GM19351 (cell line): ENCODE data around the gene ZDHHC20.
A peak's percentile ranks its signal among the peaks of the same experiment; 100 is the strongest.

Experiments used
- ATAC-seq: cut with Tn5 transposase; IDR thresholded peaks from one replicate; pipeline ENCODE4 v1.9.1; 2021; ENCODE audit warnings: mild to moderate bottlenecking, moderate library complexity; ENCODE audit not compliant: unreplicated experiment

The ZDHHC20 gene

DNA sequence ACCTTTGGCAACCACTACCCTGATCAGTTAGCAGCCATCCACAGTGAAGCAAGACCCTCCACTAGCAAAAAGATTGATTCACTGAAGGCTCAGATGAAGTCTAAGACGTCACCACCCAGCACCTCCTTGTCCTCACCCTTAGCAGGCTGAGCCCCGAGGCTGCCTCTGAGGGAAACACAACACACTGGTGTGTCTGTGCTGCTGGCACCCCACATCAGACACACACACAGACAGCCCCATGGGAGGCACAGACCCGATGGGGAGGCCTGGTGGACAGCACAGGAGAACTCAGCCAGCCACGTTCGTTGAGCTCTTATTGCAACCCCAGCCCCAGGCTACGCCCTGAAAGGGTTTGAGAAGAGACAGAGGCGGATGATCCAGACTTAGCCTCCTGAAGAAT lies 94.7 kb downstream of the ZDHHC20 start:
- ATAC-seq: no peak

DNA sequence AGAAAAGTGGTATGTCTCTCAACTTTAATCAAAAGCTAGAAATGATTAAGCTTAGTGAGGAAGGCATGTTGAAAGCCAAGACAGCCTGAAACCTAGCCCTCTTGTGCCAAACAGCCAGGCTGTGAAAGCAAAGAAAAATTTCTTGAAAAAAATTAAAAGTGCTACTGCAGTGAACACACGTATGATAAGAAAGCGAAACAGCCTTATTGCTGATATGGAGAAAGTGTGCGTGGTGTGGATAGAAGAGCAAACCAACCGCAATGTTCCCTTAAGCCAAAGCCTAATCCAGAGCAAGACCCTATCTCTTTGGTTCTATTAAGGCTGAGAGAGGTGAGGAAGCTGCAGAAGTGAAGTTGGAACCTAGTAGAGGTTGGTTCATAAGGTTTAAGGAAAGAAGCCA lies 96.4 kb downstream of the ZDHHC20 start:
- ATAC-seq: no peak

DNA sequence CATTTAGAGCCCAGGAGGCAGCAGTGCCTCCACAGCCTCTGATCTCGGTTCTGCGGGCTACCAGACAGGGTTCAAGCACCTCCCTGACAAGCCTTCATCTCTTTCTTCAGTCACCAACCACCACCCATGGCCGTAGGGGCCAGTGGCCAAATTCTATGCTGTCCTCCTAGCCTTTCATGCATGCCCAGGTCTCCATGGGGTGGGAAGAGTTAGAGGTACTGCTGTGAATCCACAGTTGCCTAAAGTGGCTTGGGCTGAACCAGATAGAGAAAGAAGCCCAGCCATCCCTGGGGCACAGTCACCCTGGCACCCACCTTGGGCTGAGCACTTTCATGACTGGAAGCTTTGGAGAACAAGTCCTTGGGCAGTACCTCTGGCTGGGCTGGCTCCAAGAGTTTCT lies 97.4 kb downstream of the ZDHHC20 start:
- ATAC-seq: no peak

DNA sequence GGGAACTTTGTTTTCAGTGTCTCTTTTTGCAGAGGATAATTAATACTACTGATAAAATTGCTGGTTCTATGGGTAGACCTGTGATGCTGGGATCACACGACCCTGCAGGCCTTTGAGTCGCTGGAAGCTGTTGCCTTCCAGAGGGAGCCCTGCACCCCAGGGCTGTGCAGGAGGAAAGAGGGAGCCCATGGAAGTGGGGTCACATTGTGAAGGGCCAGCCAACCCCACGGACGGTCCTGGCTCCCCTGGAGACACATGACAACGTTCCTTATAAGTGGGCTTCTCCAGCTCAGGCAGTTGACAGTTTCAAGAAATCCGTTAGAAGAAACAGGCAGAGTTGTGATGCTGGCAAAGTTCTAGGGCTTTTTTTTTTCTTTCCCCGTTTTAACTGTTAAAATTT lies 98.0 kb downstream of the ZDHHC20 start:
- no peak for ATAC-seq

DNA sequence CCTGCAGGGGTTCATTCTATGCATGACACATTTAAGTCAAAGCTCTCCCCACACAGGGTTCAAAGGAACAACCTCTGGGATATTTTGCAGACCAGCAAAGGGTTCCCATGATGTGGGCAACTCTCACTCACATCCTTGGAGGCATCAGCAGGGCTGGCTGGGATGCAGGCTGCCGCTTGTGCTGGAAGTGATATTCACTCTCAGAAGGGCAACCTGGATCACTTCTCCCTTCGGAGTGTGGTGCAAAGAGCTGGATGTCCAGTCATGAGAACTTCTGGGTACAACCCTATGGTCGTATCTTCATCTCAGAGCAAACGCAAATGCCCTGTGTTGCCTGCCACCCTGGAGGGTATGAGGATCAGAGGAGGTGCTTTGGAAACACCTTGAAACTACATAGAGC lies 98.6 kb downstream of the ZDHHC20 start:
- ATAC-seq: no peak

DNA sequence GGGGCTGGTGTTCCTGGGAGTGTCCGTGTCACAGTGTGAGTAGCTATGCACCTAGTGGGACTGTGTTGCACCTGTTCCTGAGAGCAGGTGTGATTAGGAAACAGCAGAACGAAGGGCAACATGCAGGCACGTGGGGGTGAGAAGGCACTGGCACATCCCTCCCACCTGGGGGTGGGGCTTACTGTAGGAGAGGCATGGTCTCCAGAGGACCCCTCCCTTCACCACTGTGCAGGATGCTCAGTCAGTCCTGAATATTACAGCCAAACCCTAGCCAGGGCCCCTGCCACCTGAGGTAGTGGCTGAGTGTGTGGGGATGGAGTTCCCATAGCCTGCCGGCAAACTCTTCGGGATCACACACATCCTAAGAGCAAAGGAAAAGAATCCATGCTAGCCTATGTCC lies 99.2 kb downstream of the ZDHHC20 start:
- no peak for ATAC-seq

DNA sequence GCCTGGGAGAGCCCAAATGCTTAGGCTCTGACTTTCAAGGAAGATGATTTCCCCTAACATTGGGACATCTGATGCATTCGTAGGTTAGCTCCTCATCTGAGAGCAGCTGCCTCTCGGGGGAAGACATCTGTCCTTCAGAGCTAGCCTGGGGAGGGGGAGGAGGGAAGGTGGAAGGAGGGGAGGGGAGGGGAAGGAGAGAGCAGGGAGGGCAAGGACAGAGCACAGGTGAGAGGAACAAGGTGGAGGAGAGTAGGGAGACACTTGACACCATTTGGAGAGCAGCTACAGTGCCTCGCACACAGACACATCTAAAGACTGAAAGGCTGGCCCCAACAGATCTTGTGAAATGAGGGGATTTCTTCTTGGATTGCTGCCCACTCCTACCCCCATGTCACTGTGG lies 103.8 kb downstream of the ZDHHC20 start:
- ATAC-seq: no peak

DNA sequence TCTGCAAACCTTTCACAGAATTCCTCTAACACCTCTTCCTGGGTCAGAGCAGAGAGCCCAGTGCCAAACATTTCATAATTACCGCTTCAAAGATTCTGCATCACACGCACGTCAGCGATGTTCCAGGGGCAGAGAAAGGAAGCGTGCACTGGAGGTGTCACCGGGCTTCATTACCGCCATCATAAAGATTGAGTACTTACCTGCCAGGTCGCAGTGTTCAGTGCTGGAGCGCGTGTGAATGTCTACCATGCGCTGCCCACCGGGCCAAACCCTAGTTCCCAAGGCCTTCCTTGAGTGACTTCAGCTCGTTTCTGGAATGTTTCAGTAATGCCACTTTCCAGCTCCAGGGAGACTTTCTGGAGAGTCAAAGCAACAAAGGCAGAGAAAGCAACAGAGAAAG lies 104.4 kb downstream of the ZDHHC20 start:
- ATAC-seq: no peak

DNA sequence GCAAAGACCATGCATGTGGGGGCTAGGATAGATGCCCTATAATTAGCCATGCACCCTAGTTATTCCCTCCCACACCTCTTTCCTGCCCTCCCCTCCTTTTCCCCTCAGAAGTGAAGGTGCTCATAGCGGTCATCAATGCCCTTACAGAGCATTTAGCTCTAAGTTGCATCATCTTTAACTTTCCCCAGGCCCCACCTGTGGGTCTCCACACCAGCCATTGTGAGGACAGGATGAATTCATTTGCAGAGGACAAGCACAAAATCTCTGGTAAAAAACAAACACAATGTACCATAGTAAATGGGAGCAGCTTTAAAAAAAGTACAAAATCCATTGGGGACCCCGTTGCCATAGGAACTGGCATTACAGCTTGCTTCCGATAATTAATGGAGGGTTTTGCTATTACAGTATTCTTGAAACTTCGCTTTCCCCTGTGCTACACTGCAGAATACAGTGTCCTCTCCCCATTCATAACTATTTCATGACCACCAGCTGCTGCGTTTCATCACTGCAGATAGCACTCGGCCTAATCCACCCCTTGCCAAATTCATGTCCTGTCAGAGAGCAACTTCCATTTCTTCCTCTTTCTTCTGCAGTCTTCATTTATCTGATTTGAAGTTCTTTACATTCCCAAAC lies 110.5 kb downstream of the ZDHHC20 start:
- no peak for ATAC-seq

DNA sequence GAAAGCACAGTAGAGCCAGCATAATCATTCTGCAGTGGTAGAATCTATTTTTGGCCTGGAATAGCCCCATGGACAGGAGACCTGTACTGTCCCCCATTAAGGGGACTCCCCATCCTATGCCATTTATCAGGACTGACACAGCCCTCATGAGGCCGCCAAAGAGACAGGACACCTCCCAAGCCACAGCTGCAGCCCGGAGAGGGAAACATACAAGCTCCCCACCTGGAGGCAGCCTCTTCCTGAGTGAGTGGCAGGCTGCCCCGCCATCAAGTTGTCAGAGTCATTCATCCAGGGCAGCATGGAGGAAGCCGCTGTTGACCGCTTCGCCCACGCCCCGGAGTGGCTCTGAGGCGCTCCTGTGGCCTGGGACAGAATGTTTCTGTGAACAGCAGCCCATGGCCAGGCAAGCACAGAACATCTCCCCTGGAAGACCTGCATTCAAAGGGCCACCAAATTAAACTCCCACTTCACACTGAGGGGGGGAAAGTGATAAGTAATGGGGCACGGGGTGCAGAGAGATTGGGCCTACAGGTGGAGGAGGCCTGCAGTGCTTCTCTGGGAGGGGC lies 111.3 kb downstream of the ZDHHC20 start:
- no peak for ATAC-seq

DNA sequence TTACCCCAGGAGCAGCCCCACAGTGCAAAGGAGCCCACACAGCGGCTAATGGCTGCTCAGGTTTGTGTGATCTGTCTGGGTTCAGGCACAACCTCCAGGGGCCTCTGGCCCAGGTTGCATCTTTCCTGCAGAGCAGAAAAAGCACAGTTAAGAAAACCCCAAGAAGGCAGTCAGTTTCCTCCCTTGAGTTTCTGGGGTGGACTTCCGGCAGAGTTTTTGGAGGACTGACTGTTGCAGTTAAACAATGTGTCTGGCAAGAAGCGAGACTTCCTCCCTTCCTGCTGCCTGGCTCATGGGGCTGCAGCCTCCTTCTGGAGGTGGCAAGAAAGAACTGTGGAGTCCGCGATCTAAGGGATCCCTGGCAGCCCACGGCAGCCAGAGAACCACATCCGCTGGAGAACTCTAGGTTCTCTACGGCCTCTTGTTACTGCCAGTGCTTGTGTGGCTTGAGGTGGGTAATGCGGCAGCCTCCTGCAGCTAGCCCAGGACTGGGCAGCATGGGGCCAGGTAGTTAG lies 114.4 kb downstream of the ZDHHC20 start:
- ATAC-seq: peak; percentile 64

DNA sequence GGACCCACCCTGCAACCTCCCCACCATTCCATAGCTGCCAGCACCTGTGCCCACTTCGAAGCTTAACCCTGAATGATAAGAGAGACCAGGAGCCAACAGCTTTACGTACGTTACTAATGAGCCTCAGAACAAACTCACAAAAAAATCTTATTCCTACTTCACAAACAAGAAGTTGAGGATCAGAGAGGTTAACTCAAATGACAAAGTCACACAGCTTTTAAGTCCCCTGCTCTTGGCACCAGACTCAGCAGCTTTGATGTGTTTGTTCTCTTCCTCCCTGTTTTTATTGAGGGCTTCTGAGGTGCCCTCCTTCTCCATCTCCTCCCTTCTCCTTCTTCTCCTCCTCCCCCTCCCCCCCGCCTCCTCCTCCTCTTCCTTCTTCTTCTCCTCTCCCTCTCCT lies 115.4 kb downstream of the ZDHHC20 start:
- no peak for ATAC-seq

DNA sequence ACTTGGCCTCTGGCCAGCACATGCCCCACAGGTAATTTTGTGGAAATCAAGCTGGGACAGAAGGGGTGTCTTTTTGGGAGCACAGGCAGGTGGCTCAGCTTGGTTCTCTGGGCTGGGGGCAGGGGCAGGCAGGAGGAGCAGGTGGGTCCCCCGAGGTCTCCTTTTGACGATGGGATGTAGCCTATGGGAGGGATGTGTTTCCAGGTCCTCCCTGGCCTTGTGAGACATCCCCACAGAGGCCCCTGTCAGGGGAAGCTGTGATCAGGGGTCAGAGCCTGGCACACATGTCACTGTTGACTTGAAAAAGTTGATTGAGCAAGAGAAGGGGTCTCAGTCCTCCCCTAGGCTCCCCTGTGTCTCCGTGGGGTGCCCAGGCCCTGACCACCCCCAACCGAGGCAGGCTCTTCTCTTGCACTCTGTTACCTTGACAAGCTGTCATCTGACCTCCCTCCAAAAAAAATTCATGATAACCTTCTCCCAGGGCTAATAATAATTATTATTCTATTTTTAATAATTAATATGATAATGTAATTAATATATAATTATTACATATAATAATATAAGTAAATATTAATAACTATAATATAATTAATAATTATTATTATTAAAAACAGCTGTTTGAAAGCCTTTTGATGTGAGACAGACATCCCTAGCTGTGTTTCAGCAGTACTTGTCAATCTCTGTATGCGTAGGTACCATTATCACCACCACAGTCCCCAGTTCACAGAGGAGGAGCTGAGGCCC lies 116.2 kb downstream of the ZDHHC20 start:
- no peak for ATAC-seq

DNA sequence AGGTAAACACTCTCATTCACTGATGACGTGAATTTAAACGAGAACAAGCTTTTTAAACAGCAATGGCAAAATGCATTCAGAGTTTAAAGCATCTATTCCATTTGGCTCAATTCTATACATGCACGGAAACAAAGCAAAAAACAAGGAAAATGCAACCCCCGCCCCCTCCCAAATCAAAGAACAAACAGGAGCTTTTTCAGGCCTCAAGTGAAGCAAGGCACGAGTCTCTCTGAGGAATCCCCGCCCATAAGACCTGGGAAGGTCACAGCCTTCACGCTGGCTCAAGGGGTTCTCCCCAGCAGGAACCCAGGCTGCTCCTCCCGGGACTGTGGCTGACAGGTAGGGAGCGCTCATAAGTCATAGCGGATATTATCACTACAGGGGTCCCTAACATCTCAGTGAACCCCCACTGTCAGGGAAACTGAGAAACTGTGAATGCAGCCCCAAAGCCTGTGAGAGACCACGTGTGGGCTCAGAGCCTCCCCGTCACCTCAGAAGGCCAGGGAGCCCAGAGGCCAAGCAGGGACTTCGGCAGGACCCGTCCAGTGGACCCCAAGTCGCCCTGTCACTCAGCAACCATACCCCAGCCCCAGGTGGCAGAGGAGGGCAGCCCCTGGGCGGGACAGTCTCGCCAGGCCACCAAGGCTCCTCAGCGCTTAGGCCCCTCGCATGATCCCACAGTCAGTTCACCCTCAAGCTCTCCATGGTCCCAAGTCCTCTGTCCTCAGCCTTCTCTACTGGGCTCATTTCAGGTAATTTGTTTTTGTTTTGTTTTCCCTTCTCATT lies 117.3 kb downstream of the ZDHHC20 start:
- no peak for ATAC-seq

DNA sequence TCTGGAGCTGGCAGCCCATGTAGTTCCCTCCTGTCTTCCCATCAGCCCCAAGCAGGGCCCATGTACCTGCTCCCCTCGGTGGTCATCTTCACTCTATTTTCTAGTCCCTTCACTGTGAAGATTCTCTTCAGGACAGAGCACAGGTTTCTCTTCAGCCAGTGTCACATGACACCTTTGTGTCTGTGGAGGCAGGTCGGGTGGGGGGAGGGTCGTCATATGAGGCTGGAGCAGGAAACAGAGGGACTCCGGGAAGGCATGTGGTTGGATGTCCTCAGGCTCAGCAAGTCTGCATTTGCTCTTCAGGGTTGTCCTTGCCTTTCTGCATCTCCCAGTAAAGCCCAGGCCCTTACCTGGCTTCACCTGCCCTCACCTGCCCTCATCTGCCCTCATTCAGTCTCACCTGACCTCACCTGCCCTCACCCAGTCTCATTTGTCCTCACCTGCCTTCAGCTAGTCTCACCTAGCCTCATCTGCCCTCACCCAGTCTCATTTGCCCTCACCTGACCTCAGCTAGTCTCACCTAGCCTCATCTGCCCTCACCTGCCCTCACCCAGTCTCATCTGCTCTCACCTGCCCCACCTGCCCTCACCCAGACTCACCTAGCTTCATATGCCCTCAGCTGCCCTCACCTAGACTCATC lies 120.3 kb downstream of the ZDHHC20 start:
- no peak for ATAC-seq

DNA sequence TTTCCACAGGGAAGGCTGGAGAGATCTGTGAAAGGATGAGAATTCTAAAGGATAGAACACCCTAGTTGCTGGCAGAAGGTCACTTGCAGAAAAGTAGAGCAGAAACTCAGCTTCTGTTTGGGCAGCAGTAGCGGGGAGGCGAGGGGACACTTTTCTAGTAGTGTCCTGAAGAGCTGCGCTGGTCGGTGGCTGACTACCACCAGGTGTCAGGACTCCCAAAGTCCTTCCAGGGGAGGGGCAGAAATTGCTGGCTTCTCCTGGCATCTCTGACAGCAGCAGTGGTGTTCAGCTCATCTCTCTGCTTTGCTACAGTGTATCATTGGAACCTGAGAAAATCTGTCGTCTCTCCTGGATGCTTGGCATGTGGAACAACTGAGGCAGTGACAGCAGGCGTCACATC lies 120.9 kb downstream of the ZDHHC20 start:
- ATAC-seq: no peak

DNA sequence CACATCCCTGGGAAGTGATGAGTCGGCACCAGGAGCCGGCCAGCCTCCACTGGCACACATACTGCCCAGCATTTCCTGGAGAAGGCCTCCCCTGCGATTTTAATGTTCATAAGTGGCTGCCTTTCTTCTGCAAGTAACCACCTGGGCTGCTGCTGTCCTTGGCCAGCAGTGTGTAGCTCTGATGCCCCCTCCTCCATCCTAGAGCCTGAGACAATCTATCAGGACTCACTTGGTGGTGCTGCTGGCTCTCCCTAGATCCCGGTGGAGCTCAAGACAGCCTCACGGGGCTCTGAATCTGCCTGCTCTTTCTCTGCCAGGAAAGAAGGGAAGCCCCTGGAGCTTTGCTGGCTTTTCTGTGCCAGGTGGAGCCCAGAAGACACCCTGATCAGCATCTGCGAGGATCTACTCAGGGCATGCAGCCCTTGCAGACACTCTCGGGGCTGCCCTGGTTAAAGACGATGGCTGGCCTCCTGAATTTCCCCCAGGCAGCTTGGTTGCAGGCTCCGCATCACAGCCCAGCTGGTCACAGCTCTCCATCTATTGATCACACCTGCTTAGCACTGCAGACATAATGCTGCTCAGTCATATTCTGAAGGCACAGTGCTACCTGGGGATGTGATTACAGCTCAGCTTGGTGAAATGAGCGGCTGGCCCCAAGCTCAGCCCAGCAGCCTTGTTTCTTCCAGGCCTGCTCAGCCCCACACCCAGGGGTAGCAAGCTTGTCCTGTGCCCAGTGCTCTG lies 122.3 kb downstream of the ZDHHC20 start:
- ATAC-seq: no peak

DNA sequence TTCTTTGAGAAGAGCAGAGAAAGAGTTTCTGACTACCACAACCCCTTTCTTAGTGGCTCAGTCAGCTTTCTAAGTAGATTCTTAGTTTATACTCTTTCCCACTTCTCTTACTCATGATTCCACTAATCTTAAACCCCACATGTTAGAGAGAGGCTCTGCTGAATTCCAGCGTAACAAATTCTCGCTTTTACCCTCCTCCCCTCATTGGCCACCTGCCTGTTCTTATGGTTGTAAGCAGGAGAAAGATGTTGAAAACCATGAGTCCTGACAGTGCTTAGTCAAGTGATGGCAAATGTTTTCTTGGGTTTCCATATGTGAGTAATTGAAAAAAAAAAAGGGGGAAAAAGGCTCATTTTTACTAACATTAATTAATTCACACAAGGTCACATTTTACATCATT lies 125.9 kb downstream of the ZDHHC20 start:
- no peak for ATAC-seq

DNA sequence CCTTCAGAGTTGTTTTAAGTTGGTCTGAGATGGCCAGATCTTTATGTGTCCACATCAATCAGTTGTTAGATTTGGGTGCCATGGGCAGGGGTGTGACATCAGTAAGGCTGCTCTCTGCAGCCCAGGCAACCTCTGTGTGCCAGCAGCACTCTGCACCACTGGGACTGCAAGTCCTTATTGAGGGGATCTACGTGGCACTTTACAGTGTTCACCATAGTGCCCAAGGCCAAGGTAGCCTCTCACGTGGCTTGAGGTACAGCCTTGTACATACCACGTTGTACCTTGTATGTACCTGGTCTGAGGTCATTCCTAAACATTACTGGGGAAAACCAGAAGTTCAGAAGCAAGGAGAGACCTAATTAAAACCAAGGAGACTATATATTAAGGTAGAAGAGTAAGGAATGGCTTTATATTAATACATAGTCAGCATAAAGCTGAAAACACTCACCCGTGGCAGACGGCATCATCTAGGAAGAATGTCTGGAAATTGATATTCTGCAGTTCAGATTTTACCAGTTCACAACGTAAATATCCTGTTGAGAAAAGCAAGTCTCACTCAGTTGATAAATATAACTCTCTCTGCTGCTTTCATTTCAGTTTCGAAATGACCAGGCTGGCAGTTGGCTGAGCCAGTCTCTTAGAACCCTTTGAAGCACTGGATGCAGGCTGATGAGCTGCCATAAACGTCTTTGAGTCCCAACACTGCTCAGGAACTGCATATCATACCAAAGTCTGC lies 128.8 kb downstream of the ZDHHC20 start:
- peak; percentile 76 for ATAC-seq
